Measurements from ENCODE around the gene LMF2. TPM values are rescaled to one million over a fixed set of nuclear protein-coding genes. Genes with fewer than 3 reads are reported as not detected.

The LMF2 gene
- total and polyA plus RNA-seq, 2 of the 8 experiments (the other 6 are each of a cell fraction or from before 2014, with no cell fraction given), result 34.3 to 62.9 TPM

DNA sequence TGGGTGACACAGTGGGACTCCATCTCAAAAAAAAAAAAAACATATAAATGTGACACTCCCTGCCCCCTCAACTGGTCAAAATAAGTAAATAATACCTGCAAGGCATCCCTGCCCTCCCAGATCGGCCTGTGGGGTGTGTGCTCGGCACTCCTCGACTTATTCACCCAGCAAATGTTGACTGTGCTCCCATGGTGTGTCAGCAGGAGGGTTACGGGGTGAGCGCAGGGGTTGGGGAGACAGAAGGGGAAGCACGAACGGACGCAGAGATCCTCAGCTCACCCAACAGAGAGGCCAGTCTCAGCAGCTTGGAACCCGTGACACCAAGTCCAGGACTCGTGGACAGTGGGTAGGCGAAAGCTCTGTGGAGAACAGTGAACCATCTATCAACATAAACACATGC lies 27.8 kb downstream of the LMF2 start:
- 0 out of 2 replicates have a peak overlapping the region, but pooled peaks have one; percentile 34 for H2BK15ac ChIP-seq (ENCODE audit: low read length)
- peak overlapping the region; percentile 12; the same call in 1 of the 2 replicates for H2BK12ac ChIP-seq (ENCODE audit: low read depth, low read length)
- no peak overlapping the region; the same call in 1 of the 2 replicates for H2BK5ac ChIP-seq (ENCODE audit: low read depth, low read length)
- no peaks in the 10 kb centered on the region for H3K79me1 ChIP-seq (ENCODE audit: low read depth, low read length)
- H3K27ac ChIP-seq (ENCODE audit: low read depth, low read length), result no peak overlapping the region
- no peak overlapping the region for H3K14ac ChIP-seq (ENCODE audit: insufficient read length)
- no peak overlapping the region for H2AFZ ChIP-seq (ENCODE audit: low read length)
- peaks cover 1 to 22% (median 13%) of the 10 kb centered on the region in 4 experiments; a peak in 6 of 7 replicates for H3K27me3 ChIP-seq (replicated peaks in 1 of 4; ENCODE audit: control insufficient read depth in 3 of 4, extremely low read depth in 1 of 4, insufficient read depth in 3 of 4, low read length in 3 of 4)
- H3K56ac ChIP-seq (replicated peaks; ENCODE audit: insufficient read length, low read depth, low read length), result no peak overlapping the region
- H3K9me3 ChIP-seq (ENCODE audit: insufficient read depth in 2 of 2, low read depth in 1 of 2, low read length in 1 of 2), result no peaks in the 10 kb centered on the region
- no peak overlapping the region for H4K5ac ChIP-seq (ENCODE audit: insufficient read length, low read depth, low read length)
- H3K4me1 ChIP-seq (replicated peaks in 1 of 4; ENCODE audit: control insufficient read depth in 3 of 4, insufficient read depth in 4 of 4, low read length in 3 of 4), result peaks cover 0 to 12% (median 5%) of the 10 kb centered on the region in 4 experiments; a peak in 5 of 7 replicates
- no peak overlapping the region for H3K4ac ChIP-seq (replicated peaks; ENCODE audit: insufficient read length, low read depth, low read length)
- FAIRE-seq (no peak), DNase-seq (ENCODE audit: low read depth in 1 of 2, low spot score in 2 of 2) (no peak)
- no peak overlapping the region for H2AK5ac ChIP-seq (ENCODE audit: low read depth, low read length)
- H4K8ac ChIP-seq (ENCODE audit: extremely low read depth, insufficient read depth, low read length), result peak overlapping the region; percentile 28; the same call in 1 of the 2 replicates
- H2BK20ac ChIP-seq (ENCODE audit: low read length), result no peak overlapping the region
- no peak overlapping the region for H3K9ac ChIP-seq (replicated peaks in 1 of 4; ENCODE audit: extremely low read depth in 1 of 4, low read depth in 3 of 4, low read length in 3 of 4)
- ChIA-PET POLR2A (ENCODE audit: partially characterized antibody) (interaction anchor here (1.3 kb wide), 1 partner anchor 10 kb away, joined by 4 read pairs; no protein-coding TSS in a partner anchor), CTCF (ENCODE audit: partially characterized antibody) (interaction anchor here (0.7 to 2.0 kb wide), 4 partner anchors 9 to 19 kb away, joined by 3 to 10 read pairs (median 4); no protein-coding TSS in a partner anchor)
- H3K4me3 ChIP-seq (ENCODE audit: extremely low read depth in 1 of 4, insufficient read depth in 2 of 4, low read depth in 3 of 4, low read length in 4 of 4), result no peak overlapping the region
- peaks cover 0 to 3% of the 10 kb centered on the region in 2 experiments for H4K20me1 ChIP-seq (replicated peaks in 1 of 2; ENCODE audit: control insufficient read depth in 1 of 2, insufficient read depth in 2 of 2, low read length in 2 of 2)
- H3K18ac ChIP-seq (ENCODE audit: extremely low read depth, low read length), result no peak overlapping the region
- H4K91ac ChIP-seq (replicated peaks; ENCODE audit: insufficient read length, low read length), result no peak overlapping the region
- 0 out of 8 replicates have a peak, but pooled peaks cover 0 to 2% (median 0%) of the 10 kb centered on the region in 4 experiments for H3K36me3 ChIP-seq (ENCODE audit: control insufficient read depth in 2 of 4, insufficient read depth in 4 of 4, low read length in 3 of 4)
- H3K4me2 ChIP-seq (ENCODE audit: insufficient read depth in 1 of 2, low read depth in 2 of 2, low read length in 2 of 2), result no peak overlapping the region
- H3K79me2 ChIP-seq (ENCODE audit: control insufficient read depth in 1 of 2, insufficient read depth in 2 of 2, low read length in 2 of 2), result no peaks in the 10 kb centered on the region
- H2BK120ac ChIP-seq (replicated peaks; ENCODE audit: low read depth, low read length), result no peak overlapping the region
- H3K23me2 ChIP-seq (ENCODE audit: low read depth, low read length), result peaks cover 7% of the 10 kb centered on the region; the same call in 1 of the 2 replicates
- 89% methylated on average over 9 of the region's 11 CpGs; no CpG with 5 or more reads in 1 of the 2 experiments for WGBS, 2 experiments (ENCODE audit: extremely low coverage in 1 of 2, insufficient coverage in 1 of 2, insufficient read length in 1 of 2, insufficient replicate concordance in 2 of 2, low coverage in 1 of 2, low lambda C conversion rate in 2 of 2, missing lambda C conversion rate in 1 of 2)
- no peak overlapping the region for H3K23ac ChIP-seq (ENCODE audit: insufficient read length)
- TF ChIP-seq, protein P1, sequence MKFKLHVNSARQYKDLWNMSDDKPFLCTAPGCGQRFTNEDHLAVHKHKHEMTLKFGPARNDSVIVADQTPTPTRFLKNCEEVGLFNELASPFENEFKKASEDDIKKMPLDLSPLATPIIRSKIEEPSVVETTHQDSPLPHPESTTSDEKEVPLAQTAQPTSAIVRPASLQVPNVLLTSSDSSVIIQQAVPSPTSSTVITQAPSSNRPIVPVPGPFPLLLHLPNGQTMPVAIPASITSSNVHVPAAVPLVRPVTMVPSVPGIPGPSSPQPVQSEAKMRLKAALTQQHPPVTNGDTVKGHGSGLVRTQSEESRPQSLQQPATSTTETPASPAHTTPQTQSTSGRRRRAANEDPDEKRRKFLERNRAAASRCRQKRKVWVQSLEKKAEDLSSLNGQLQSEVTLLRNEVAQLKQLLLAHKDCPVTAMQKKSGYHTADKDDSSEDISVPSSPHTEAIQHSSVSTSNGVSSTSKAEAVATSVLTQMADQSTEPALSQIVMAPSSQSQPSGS (IDR thresholded peaks at IDR 0.05; ENCODE audit: low read length), result no peak
- TF ChIP-seq FOSL1 (IDR thresholded peaks at IDR 0.05; ENCODE audit: insufficient read depth, low read depth, low read length), result no peak
- no peak for TF ChIP-seq TBP (IDR thresholded peaks at IDR 0.05; ENCODE audit: low read depth, low read length)
- no peak for TF ChIP-seq TEAD4 (IDR thresholded peaks at IDR 0.05; ENCODE audit: low read depth, low read length)
- no peak for TF ChIP-seq SIN3A (conservative IDR thresholded peaks at IDR 0.05 in 1 of 2, IDR thresholded peaks at IDR 0.05 in 1 of 2; ENCODE audit: low read depth in 1 of 2, low read length in 2 of 2)
- no peak for TF ChIP-seq HDAC6 (IDR thresholded peaks at IDR 0.05; ENCODE audit: low read depth, low read length)
- no peak for TF ChIP-seq SIX5 (IDR thresholded peaks at IDR 0.05; ENCODE audit: low read depth, low read length)
- TF ChIP-seq, protein P2, sequence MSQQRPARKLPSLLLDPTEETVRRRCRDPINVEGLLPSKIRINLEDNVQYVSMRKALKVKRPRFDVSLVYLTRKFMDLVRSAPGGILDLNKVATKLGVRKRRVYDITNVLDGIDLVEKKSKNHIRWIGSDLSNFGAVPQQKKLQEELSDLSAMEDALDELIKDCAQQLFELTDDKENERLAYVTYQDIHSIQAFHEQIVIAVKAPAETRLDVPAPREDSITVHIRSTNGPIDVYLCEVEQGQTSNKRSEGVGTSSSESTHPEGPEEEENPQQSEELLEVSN (IDR thresholded peaks at IDR 0.05), result no peak
- no peak for TF ChIP-seq SP4 (IDR thresholded peaks at IDR 0.05; ENCODE audit: low read length)
- TF ChIP-seq TAF7 (optimal IDR thresholded peaks at IDR 0.05; ENCODE audit: borderline replicate concordance, low read depth, low read length), result no peak
- no peak for TF ChIP-seq POLR2A (IDR thresholded peaks at IDR 0.05; ENCODE audit: control extremely low read depth in 1 of 2, low read depth in 2 of 2, low read length in 2 of 2)
- TF ChIP-seq BRCA1 (IDR thresholded peaks at IDR 0.05; ENCODE audit: low read depth, low read length), result no peak

Data from H1 (cell line).